ACC112 (cell line): ENCODE data around the gene TULP4.
A peak's percentile ranks its signal among the peaks of the same experiment; 100 is the strongest.

Source experiments
- H2AFZ ChIP-seq: fragments of 200-600 bp; sonication (generic); one replicate; pipeline ENCODE4 v1.6.0; 2017; ENCODE audit warnings: antibody characterized with exemption, low read length; ENCODE audit not compliant: unreplicated experiment
- H3K27ac ChIP-seq: fragments of 200-600 bp; sonication (generic); 2 replicates; pipeline ENCODE4 v1.5.1; 2014; ENCODE audit warnings: low read depth, mild to moderate bottlenecking, antibody characterized with exemption, low read length, moderate library complexity
- H3K27me3 ChIP-seq: fragments of 200-600 bp; sonication (generic); 2 replicates; pipeline ENCODE4 v1.6.1; 2014; ENCODE audit warnings: mild to moderate bottlenecking, antibody characterized with exemption, low read length, moderate library complexity, mixed read lengths; ENCODE audit not compliant: insufficient read depth
- H3K36me3 ChIP-seq: fragments of 200-600 bp; sonication (generic); 2 replicates; pipeline ENCODE4 v1.6.1; 2016; ENCODE audit warnings: mild to moderate bottlenecking, antibody characterized with exemption, low read length, moderate library complexity, mixed read lengths; ENCODE audit not compliant: insufficient read depth
- H3K4me1 ChIP-seq: fragments of 200-600 bp; sonication (generic); one replicate; pipeline ENCODE4 v1.6.1; 2016; ENCODE audit warnings: low read length, mixed read lengths; ENCODE audit not compliant: insufficient read depth, unreplicated experiment, control insufficient read depth
- H3K4me3 ChIP-seq: fragments of 200-600 bp; sonication (generic); 2 replicates; pipeline ENCODE4 v1.5.1; 2014; ENCODE audit warnings: mild to moderate bottlenecking, low read depth, low read length
- H3K79me2 ChIP-seq: fragments of 200-600 bp; sonication (generic); one replicate; pipeline ENCODE4 v1.6.0; 2016; ENCODE audit warnings: low read length; ENCODE audit not compliant: control insufficient read depth, unreplicated experiment, insufficient read depth

Gene TULP4

DNA sequence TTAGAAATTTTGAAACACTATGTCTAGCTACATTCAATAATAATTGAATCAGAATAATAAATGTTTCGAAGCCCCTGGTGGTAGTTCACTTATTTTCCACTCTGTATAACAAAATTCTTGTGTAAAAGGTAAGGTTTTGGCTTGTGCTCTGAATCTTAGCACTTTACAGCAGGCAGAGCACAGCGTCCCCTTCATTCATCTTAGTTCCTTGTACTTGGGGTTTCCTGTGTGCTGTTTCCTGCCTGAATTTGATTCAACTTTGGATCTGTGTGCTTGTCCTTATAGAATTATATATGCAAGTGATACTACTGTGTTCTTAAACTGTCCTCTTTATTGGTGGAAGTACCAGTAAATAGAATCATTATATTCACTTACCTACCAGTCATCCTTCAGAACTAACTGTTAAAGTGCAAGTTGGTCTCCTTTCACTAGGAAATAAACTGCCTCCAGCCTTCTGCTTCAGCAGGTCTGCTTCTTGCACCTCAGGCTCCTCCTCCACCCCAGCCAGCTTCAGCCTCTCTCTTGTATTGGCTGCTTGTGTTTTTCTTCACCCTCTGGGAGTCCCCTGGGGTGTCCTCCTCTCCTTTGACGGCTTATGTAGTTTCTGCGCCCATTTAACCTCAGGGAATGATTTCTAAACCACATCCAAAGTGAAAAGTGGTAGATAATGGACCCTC is 28.8 kb upstream of the TULP4 start:
- H3K4me1 ChIP-seq: peaks cover 24% of the 10 kb centered on the region
- H2AFZ ChIP-seq: no peak overlapping the region
- H3K79me2 ChIP-seq: peaks cover 4% of the 10 kb centered on the region
- peak overlapping the region; percentile 28 for H3K27ac ChIP-seq
- no peak overlapping the region for H3K4me3 ChIP-seq
- H3K36me3 ChIP-seq: no peaks in the 10 kb centered on the region
- H3K27me3 ChIP-seq: no peaks in the 10 kb centered on the region

DNA sequence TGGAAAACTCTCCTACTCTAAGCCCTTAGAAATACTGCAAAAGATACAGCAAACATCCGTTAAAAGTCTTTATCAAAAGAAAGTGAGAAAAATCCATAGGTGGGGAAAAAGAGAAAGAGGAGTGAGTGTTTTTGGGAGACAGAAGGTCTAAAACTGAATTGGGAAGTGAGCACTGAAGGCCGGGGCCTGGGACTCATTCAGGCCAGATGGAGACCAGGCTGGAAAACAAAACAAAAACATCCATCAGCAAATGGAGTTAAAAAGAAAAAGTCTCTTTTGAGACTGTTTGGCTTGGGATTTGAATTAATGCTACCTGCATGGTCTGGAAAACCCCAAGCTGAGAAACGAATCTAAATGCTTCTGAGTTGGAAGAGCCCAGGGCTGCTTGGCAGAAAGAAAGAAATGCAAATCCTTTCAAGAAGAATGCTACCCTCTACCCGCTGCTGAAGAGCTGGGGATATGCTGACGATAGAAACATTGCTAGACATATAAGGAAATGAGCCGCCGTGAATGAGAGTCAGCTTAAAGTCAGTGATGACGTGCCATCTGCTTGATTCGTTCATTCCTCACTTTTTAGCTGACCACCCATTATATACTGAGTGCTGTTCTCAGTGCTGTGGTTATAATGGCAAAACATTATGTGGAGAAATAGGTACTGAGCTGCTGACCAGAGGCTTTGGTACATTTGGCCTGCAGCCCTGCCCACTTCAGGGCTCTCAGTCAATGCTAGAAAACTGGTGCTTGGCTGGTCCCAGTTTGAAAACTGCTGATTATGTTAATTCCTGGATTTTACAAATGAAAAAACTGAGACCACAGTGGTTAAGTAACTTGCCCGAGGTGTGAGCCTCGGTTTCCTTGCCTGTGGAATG is 28.0 kb upstream of the TULP4 start:
- no peak overlapping the region for H3K4me3 ChIP-seq
- peak overlapping the region; percentile 28 for H3K27ac ChIP-seq
- H3K27me3 ChIP-seq: no peaks in the 10 kb centered on the region
- peaks cover 4% of the 10 kb centered on the region for H3K79me2 ChIP-seq
- no peaks in the 10 kb centered on the region for H3K36me3 ChIP-seq
- H3K4me1 ChIP-seq: peaks cover 24% of the 10 kb centered on the region
- H2AFZ ChIP-seq: peak overlapping the region; percentile 49

DNA sequence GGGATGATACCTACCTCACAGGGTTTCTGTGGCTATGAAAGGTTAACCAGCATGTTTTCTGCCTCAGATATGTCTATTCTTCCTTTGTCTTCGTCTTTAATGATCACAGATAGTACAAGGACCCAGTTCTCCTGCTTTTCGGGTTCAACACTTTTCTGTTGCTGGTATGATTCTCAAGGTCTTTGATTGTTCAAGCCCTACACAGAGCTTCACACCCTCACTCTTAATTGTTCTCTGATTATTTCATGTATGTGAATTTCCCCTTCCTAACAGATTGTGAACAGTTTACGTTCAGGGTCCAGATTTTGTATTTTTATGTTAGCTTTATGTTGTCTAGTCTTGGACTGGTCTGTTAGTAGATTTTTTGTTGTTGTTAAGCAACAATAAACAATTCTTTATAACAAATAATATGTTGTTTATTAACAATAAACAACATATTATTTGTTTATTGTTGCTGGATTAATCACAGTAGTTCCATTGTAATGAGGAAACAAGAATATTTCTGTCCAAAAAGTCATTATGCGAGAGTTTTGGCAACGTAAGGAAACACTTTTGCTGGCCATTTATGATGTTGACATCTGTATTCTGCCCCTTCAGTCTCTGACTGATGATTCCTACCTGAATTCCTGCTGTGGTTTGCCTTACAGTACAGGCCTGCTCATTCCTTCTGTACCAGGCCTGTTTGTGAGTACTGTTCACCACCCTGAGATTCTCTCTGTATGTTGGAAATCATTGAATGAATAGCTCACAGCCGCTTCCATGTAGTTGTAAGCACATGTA is 27.2 kb upstream of the TULP4 start:
- no peak overlapping the region for H3K4me3 ChIP-seq
- peaks cover 24% of the 10 kb centered on the region for H3K4me1 ChIP-seq
- peaks cover 4% of the 10 kb centered on the region for H3K79me2 ChIP-seq
- no peak overlapping the region for H2AFZ ChIP-seq
- no peaks in the 10 kb centered on the region for H3K36me3 ChIP-seq
- peak overlapping the region; percentile 28; the same call in 1 of the 2 replicates for H3K27ac ChIP-seq
- no peaks in the 10 kb centered on the region for H3K27me3 ChIP-seq

DNA sequence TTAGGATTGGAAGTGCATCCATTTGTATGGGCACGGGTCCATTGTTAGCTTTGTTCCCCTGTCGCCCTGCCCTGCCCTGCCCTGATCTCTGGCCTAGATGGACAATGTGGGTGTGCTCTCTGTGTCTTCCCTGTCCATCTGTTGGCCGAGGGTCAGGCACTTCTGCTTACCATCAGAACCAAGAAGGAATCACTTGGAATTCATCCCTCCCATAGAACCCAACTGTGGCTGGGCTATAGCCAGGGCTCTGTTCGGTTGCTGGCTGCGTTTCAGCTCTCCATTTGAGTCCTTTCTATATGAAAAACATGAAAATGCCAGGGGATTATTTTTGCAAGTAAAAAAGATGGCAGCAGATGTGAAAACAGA is 26.6 kb upstream of the TULP4 start:
- 0 out of 2 replicates have a peak overlapping the region, but pooled peaks have one; percentile 20 for H3K27ac ChIP-seq
- H3K79me2 ChIP-seq: peaks cover 6% of the 10 kb centered on the region
- no peaks in the 10 kb centered on the region for H3K36me3 ChIP-seq
- peaks cover 24% of the 10 kb centered on the region for H3K4me1 ChIP-seq
- no peak overlapping the region; the same call in 1 of the 2 replicates for H3K4me3 ChIP-seq
- no peaks in the 10 kb centered on the region for H3K27me3 ChIP-seq
- no peak overlapping the region for H2AFZ ChIP-seq

DNA sequence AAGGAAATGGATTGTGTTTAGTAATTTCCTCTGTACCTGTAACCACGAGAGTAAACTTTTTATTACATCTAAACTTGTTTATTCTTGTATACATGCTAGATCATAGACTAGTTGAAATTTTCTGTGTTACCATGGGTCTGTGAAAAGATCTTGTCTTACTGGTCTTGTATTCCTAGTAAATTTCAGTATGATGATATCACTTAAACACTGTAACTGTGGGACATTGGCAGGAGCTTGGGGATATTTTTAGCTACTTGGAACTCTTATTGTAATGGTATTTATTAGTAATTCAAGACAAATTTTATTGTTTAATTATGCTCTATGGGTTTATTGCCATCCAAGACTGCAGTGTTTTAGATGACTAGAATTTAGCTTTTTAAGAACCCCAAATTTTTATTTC is 25.9 kb upstream of the TULP4 start:
- Histone ChIP-seq H3K27ac (0 out of 2 replicates have a peak overlapping the region, but pooled peaks have one; percentile 20), H2AFZ (no peak overlapping the region), H3K36me3 (no peaks in the 10 kb centered on the region), H3K79me2 (peaks cover 14% of the 10 kb centered on the region), H3K4me3 (no peak overlapping the region), H3K4me1 (peaks cover 24% of the 10 kb centered on the region), H3K27me3 (no peaks in the 10 kb centered on the region)

DNA sequence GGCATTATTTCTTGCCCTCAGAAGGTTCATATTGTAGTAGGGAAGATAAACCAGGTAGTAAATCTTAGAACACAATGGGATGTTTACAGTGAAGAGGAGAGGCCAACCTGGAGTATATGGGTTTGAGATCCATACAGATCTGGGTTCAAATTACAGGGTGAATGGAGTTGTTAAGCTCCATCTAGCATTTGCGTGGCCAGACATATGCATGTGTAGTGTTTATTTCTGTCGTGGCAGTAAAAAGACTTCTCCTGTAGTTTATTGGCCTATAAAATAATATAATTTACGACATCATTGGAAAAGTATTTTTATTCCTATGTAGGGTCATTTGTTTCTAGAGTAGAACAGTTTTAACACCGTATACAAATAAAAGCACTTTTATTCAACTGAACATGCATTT is 25.2 kb upstream of the TULP4 start:
- H3K4me1 ChIP-seq: peaks cover 24% of the 10 kb centered on the region
- H3K4me3 ChIP-seq: no peak overlapping the region
- H3K36me3 ChIP-seq: no peaks in the 10 kb centered on the region
- no peak overlapping the region for H2AFZ ChIP-seq
- peaks cover 14% of the 10 kb centered on the region for H3K79me2 ChIP-seq
- H3K27ac ChIP-seq: no peak overlapping the region
- no peaks in the 10 kb centered on the region for H3K27me3 ChIP-seq

DNA sequence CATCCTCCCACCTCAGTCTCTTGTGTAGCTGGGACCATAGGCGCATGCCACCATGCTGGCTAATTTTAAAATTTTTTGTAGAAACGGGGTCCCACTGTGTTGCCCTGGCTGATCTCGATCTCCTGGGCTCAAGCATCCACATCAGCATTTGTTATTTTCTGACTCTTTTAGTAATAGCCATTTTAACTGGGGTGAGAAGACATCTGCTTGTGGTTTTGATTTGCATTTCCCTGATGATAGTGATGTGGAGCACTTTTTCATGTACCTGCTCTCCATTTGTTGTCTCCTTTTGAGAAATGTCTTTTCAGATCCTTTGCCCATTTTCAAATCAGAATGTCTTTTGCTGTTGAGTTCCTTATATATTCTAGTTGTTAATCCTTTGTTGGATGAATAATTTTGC is 22.2 kb upstream of the TULP4 start:
- peaks cover 10% of the 10 kb centered on the region for H3K79me2 ChIP-seq
- peaks cover 10% of the 10 kb centered on the region; the same call in 1 of the 2 replicates for H3K36me3 ChIP-seq
- H3K4me1 ChIP-seq: peaks cover 16% of the 10 kb centered on the region
- H3K4me3 ChIP-seq: no peak overlapping the region
- no peaks in the 10 kb centered on the region for H3K27me3 ChIP-seq
- no peak overlapping the region for H3K27ac ChIP-seq
- H2AFZ ChIP-seq: no peak overlapping the region

DNA sequence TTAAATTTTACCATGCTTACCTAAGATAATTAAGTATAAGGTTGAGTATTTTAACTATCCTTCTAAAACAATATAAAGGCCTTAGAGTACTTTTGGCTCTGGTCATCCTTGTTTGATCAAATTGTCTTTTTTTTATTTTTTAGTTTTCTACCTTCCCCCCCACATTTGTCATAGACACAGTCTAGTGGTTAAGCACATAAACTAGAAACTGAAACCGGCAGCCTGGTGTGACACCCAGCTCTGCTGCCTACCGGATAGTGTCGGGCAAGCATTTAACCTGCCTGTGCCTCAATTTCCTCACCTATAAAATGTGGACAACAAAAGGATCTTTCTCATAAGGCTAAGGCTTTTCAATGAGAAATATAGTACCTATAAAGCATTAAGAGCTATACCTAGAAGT is 21.6 kb upstream of the TULP4 start:
- no peak overlapping the region for H3K4me3 ChIP-seq
- no peak overlapping the region for H2AFZ ChIP-seq
- peaks cover 10% of the 10 kb centered on the region for H3K79me2 ChIP-seq
- H3K27me3 ChIP-seq: no peaks in the 10 kb centered on the region
- H3K4me1 ChIP-seq: peaks cover 13% of the 10 kb centered on the region
- no peak overlapping the region for H3K27ac ChIP-seq
- H3K36me3 ChIP-seq: peaks cover 13% of the 10 kb centered on the region; the same call in 1 of the 2 replicates

DNA sequence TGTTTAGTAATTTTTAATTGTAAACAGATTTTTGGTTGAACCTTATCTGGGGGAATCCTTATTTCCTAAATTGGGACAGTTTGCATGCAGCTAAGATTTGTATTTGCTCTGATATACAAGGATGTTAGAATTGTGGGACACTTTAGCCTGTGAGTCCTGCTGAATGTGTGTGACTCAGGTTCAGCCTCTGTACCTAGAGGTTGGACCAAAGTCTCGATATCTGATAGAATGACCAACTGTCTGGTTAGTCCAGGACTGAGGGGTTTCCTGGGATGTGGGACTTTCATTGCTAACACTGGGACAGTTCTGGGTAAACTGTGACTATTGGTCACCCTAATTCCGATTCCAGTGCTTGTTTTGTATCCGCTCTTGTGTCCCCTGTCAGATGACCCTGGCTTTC is 20.2 kb upstream of the TULP4 start:
- H3K36me3 ChIP-seq: peaks cover 20% of the 10 kb centered on the region; the same call in 1 of the 2 replicates
- H3K27ac ChIP-seq: no peak overlapping the region
- no peaks in the 10 kb centered on the region for H3K4me1 ChIP-seq
- no peak overlapping the region for H2AFZ ChIP-seq
- no peak overlapping the region for H3K4me3 ChIP-seq
- no peaks in the 10 kb centered on the region for H3K27me3 ChIP-seq
- H3K79me2 ChIP-seq: peaks cover 10% of the 10 kb centered on the region

DNA sequence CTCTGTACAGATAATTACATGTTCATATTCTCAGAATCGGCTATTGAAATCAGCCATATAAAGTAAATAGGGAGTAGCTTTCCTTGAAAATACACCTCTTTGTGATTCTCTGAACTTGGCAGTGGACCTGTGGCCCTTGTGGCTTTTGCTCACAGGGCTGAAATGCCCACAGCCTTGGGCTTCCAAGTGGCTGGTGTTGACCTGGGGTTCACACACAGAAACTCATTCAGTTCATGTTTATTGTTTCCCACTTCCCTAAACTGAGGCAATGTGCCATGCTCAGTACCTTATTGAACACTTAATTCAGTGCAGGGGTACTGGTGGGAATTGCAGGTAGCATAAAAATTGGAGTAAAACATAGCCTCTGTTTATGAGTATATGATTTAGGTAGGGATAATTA is 19.1 kb upstream of the TULP4 start:
- Histone ChIP-seq H3K4me1 (no peaks in the 10 kb centered on the region), H3K79me2 (peaks cover 10% of the 10 kb centered on the region), H3K36me3 (peaks cover 23% of the 10 kb centered on the region; the same call in 1 of the 2 replicates), H3K27ac (no peak overlapping the region), H3K4me3 (no peak overlapping the region), H3K27me3 (no peaks in the 10 kb centered on the region), H2AFZ (no peak overlapping the region)
